ENCODE results near the gene MEIS2. TPM values are rescaled to one million over a fixed set of nuclear protein-coding genes. Genes with fewer than 3 reads are reported as not detected.

MEIS2 gene
- total RNA-seq, 1 experiment from 2014 or later, result 9.3 TPM

GRCh38 chr15:37143351-37143750 lies 43.0 kb upstream of the MEIS2 start:
- Histone ChIP-seq H3K27ac (ENCODE audit: low read depth, low read length, poor library complexity, severe bottlenecking) (no peak overlapping the region), H3K27me3 (replicated peaks; ENCODE audit: insufficient read depth, low read depth, low read length, poor library complexity) (no peaks in the 10 kb centered on the region), H3K4me1 (ENCODE audit: insufficient read depth, low read length, poor library complexity, severe bottlenecking) (no peaks in the 10 kb centered on the region), H3K36me3 (ENCODE audit: insufficient read depth, low read length, poor library complexity, severe bottlenecking) (no peaks in the 10 kb centered on the region), H3K9me3 (ENCODE audit: low read depth, low read length, poor library complexity, severe bottlenecking) (no peaks in the 10 kb centered on the region), H3K4me3 (ENCODE audit: low read depth, low read length, poor library complexity, severe bottlenecking) (no peak overlapping the region)
- intact Hi-C loops (cut with micrococcal nuclease; ENCODE audit: unreplicated experiment), result no loop called here
- ChIA-PET CTCF (no interaction called here), POLR2A (ENCODE audit: low non-redundant PET) (no interaction called here)
- no peak for TF ChIP-seq EZH2 (IDR thresholded peaks at IDR 0.05; ENCODE audit: borderline replicate concordance, low read depth, low read length, poor library complexity, severe bottlenecking)
- TF ChIP-seq, protein P1, sequence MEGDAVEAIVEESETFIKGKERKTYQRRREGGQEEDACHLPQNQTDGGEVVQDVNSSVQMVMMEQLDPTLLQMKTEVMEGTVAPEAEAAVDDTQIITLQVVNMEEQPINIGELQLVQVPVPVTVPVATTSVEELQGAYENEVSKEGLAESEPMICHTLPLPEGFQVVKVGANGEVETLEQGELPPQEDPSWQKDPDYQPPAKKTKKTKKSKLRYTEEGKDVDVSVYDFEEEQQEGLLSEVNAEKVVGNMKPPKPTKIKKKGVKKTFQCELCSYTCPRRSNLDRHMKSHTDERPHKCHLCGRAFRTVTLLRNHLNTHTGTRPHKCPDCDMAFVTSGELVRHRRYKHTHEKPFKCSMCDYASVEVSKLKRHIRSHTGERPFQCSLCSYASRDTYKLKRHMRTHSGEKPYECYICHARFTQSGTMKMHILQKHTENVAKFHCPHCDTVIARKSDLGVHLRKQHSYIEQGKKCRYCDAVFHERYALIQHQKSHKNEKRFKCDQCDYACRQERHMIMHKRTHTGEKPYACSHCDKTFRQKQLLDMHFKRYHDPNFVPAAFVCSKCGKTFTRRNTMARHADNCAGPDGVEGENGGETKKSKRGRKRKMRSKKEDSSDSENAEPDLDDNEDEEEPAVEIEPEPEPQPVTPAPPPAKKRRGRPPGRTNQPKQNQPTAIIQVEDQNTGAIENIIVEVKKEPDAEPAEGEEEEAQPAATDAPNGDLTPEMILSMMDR (conservative IDR thresholded peaks at IDR 0.05; ENCODE audit: low read depth, low read length), result no peak
- BruUV-seq (replicated peaks), result no TSS peak
- no peak for DNase-seq (ENCODE audit: low spot score)

- intact Hi-C loops (cut with micrococcal nuclease; ENCODE audit: unreplicated experiment), result no loop called here
- POLR2A ChIA-PET (ENCODE audit: low non-redundant PET), result no interaction called here
- Histone ChIP-seq H3K4me3 (ENCODE audit: low read depth, low read length, poor library complexity, severe bottlenecking) (no peak overlapping the region), H3K9me3 (ENCODE audit: low read depth, low read length, poor library complexity, severe bottlenecking) (no peaks in the 10 kb centered on the region), H3K27ac (ENCODE audit: low read depth, low read length, poor library complexity, severe bottlenecking) (no peak overlapping the region), H3K27me3 (replicated peaks; ENCODE audit: insufficient read depth, low read depth, low read length, poor library complexity) (no peaks in the 10 kb centered on the region), H3K4me1 (ENCODE audit: insufficient read depth, low read length, poor library complexity, severe bottlenecking) (no peaks in the 10 kb centered on the region), H3K36me3 (ENCODE audit: insufficient read depth, low read length, poor library complexity, severe bottlenecking) (no peaks in the 10 kb centered on the region)
- CTCF ChIA-PET, result no interaction called here
- TF ChIP-seq, protein P1 (conservative IDR thresholded peaks at IDR 0.05; ENCODE audit: low read depth, low read length), result no peak
- no peak for TF ChIP-seq EZH2 (IDR thresholded peaks at IDR 0.05; ENCODE audit: borderline replicate concordance, low read depth, low read length, poor library complexity, severe bottlenecking)
- no TSS peak for BruUV-seq (replicated peaks)
- DNase-seq (ENCODE audit: low spot score), result no peak
These were observed 42.0 kb upstream of the MEIS2 start for GRCh38 chr15:37142371-37142770.

DNA sequence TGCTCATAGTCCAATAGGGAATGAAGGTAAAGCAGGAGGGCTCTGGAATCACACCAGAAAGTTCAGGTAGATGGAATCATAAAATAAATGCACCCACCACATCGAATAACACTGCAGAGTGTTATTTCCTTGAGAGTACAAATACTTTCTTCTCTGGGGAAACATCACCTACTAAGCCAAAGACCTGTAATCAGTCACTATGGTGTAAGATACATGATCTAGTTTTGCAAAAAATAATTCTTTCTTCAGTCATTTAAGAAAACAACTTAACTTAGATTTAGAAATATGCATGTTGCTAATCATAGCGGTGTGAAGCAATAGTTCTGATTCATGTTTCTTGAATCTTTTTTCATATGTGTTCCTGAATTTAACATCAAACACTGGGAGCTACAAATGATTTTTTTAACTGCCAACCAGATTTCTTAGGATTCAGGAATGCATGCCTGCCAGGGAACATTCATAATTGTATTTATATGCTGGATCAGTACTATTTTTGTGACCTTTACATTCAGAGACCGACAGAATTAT lies 40.2 kb upstream of the MEIS2 start:
- intact Hi-C loops (cut with micrococcal nuclease; ENCODE audit: unreplicated experiment), result no loop called here
- ChIA-PET POLR2A (ENCODE audit: low non-redundant PET) (no interaction called here), CTCF (no interaction called here)
- H3K27me3 ChIP-seq (replicated peaks; ENCODE audit: insufficient read depth, low read depth, low read length, poor library complexity), result no peaks in the 10 kb centered on the region
- TF ChIP-seq EZH2 (IDR thresholded peaks at IDR 0.05; ENCODE audit: borderline replicate concordance, low read depth, low read length, poor library complexity, severe bottlenecking), result no peak
- TF ChIP-seq, protein P1 (conservative IDR thresholded peaks at IDR 0.05; ENCODE audit: low read depth, low read length), result no peak
- no peak overlapping the region for H3K4me3 ChIP-seq (ENCODE audit: low read depth, low read length, poor library complexity, severe bottlenecking)
- DNase-seq (ENCODE audit: low spot score), result no peak
- no peaks in the 10 kb centered on the region for H3K4me1 ChIP-seq (ENCODE audit: insufficient read depth, low read length, poor library complexity, severe bottlenecking)
- no peak overlapping the region for H3K27ac ChIP-seq (ENCODE audit: low read depth, low read length, poor library complexity, severe bottlenecking)
- BruUV-seq (replicated peaks), result no TSS peak
- no peaks in the 10 kb centered on the region for H3K9me3 ChIP-seq (ENCODE audit: low read depth, low read length, poor library complexity, severe bottlenecking)
- no peaks in the 10 kb centered on the region for H3K36me3 ChIP-seq (ENCODE audit: insufficient read depth, low read length, poor library complexity, severe bottlenecking)

Measured in A673 (cell line).